ENCODE measurements around the gene GALNT6.

The GALNT6 gene

GRCh38 chr12:51404627-51405026, 13.4 kb upstream of the GALNT6 start:
- no peak for DNase-seq

GRCh38 chr12:51403681-51404136, 12.5 kb upstream of the GALNT6 start:
- no peak for DNase-seq

GRCh38 chr12:51403159-51403558, 12.0 kb upstream of the GALNT6 start:
- no peak for DNase-seq

- DNase-seq, result no peak
These were observed 10.7 kb upstream of the GALNT6 start for GRCh38 chr12:51401900-51402299.

GRCh38 chr12:51401486-51401885, 10.3 kb upstream of the GALNT6 start:
- no peak for DNase-seq

GRCh38 chr12:51401020-51401419, 9.8 kb upstream of the GALNT6 start:
- no peak for DNase-seq

- no peak for DNase-seq
These were observed 8.7 kb upstream of the GALNT6 start for GRCh38 chr12:51399891-51400290.

- no peak for DNase-seq
These were observed 6.5 kb upstream of the GALNT6 start for GRCh38 chr12:51397670-51398069.

- DNase-seq, result no peak
These were observed 4.4 kb upstream of the GALNT6 start for GRCh38 chr12:51395283-51396230.

- DNase-seq, result no peak
These were observed 2.7 kb upstream of the GALNT6 start for GRCh38 chr12:51393676-51394545.

- DNase-seq, result no peak
These were observed 1.5 kb upstream of the GALNT6 start for GRCh38 chr12:51392556-51393237.

- no peak for DNase-seq
These were observed 319 bp downstream of the GALNT6 start for GRCh38 chr12:51390891-51391282.

GRCh38 chr12:51390457-51390856, 749 bp downstream of the GALNT6 start:
- no peak for DNase-seq

- no peak for DNase-seq
These were observed 1.8 kb downstream of the GALNT6 start for GRCh38 chr12:51389302-51389999.

GRCh38 chr12:51388846-51389245, 2.4 kb downstream of the GALNT6 start:
- DNase-seq, result no peak

GRCh38 chr12:51388069-51388799, 3.0 kb downstream of the GALNT6 start:
- DNase-seq, result no peak

- no peak for DNase-seq
These were observed 4.9 kb downstream of the GALNT6 start for GRCh38 chr12:51386351-51386750.

- DNase-seq, result no peak
These were observed 7.8 kb downstream of the GALNT6 start for GRCh38 chr12:51383269-51383905.

GRCh38 chr12:51382173-51382572, 9.0 kb downstream of the GALNT6 start:
- DNase-seq, result no peak

- no peak for DNase-seq
These were observed 9.8 kb downstream of the GALNT6 start for GRCh38 chr12:51381226-51382079.

All from activated gamma-delta T cell (primary cell).